ENCODE data around the gene PPP2R5A. TPM values are rescaled to one million over a fixed set of nuclear protein-coding genes. Genes with fewer than 3 reads are reported as not detected.

PPP2R5A gene
- total RNA-seq, 1 experiment from 2014 or later: 22.0 TPM

DNA sequence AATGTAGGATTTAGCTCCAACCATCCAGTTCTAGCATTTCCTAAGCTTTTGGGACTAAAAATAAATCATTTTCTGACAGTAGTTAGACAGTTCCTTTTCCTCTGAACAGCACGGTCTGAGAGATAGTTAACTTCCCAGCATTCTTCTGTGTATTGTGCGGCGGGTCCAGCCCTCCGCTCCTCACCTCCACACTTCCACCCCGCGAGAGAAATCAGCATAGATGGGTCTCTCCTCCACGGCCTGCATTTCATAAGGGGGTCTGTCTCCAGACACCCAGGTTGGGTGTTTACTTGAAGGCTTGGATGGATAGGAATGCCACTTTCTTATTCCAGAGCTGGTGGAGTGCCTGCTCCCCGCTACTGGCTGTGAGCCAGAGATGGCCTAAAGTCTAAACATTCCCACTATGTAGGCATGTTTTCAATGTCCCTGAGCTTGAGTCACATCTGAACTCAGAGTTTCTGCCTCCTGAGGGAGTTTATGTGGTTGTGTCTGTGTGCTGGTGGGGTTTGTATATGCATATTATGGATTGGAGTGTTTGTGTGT is 38.0 kb upstream of the PPP2R5A start:
- no peak for DNase-seq
- Histone ChIP-seq H4K20me1 (ENCODE audit: control insufficient read depth, insufficient read depth, insufficient read length) (no peaks in the 10 kb centered on the region), H3K4ac (ENCODE audit: low read depth, low read length) (no peak overlapping the region)

More for the DNA sequence above, 38.0 kb upstream of the PPP2R5A start:
- H2BK15ac ChIP-seq (ENCODE audit: low read depth, low read length): no peak overlapping the region
- no peak overlapping the region; a peak in 1 of 7 replicates for H3K27ac Mint-ChIP-seq
- H4K5ac ChIP-seq (ENCODE audit: insufficient read length, low read depth, low read length): no peak overlapping the region
- no peak overlapping the region for H2BK20ac ChIP-seq (ENCODE audit: low read depth, low read length, poor library complexity, severe bottlenecking)
- H3K9ac ChIP-seq (ENCODE audit: extremely low read depth, insufficient read length, low read length): no peak overlapping the region
- no peaks in the 10 kb centered on the region for H3K27me3 ChIP-seq (ENCODE audit: insufficient read depth, low read length)
- H2BK120ac ChIP-seq (ENCODE audit: low read depth, low read length, poor library complexity, severe bottlenecking): no peak overlapping the region
- H3K9me3 ChIP-seq (ENCODE audit: control insufficient read depth, low read depth, low read length): no peaks in the 10 kb centered on the region
- no peaks in the 10 kb centered on the region for H3K79me1 ChIP-seq (ENCODE audit: insufficient read depth, low read depth, low read length, poor library complexity, severe bottlenecking)
- H3K79me2 ChIP-seq (ENCODE audit: insufficient read depth, low read length): 0 out of 2 replicates have a peak, but pooled peaks cover 2% of the 10 kb centered on the region
- H4K91ac ChIP-seq (ENCODE audit: insufficient read length, low read depth, low read length): no peak overlapping the region
- H3K36me3 Mint-ChIP-seq (ENCODE audit: insufficient read depth in 1 of 3, low read depth in 3 of 3): no peaks in the 10 kb centered on the region
- no peak overlapping the region for H4K8ac ChIP-seq (replicated peaks; ENCODE audit: insufficient read length, low read depth, low read length)
- no peak overlapping the region for H3T11ph ChIP-seq (ENCODE audit: low read length)
- no peak overlapping the region for H3K18ac ChIP-seq (ENCODE audit: insufficient read length, low read depth, low read length)
- H2AFZ ChIP-seq (ENCODE audit: low read length): no peak overlapping the region
- no peak overlapping the region for H3K14ac ChIP-seq (ENCODE audit: insufficient read depth, low read length)
- H3K4me1 ChIP-seq (ENCODE audit: insufficient read depth, low read length): no peaks in the 10 kb centered on the region
- no peak overlapping the region for H3K4me2 ChIP-seq (ENCODE audit: insufficient read depth, insufficient read length, low read length)
- no peak overlapping the region for H3K56ac ChIP-seq (ENCODE audit: insufficient read length, low read depth, low read length)
- no peak overlapping the region for H3K23ac ChIP-seq (ENCODE audit: insufficient read length, low read depth, low read length)
- H3K23me2 ChIP-seq (ENCODE audit: insufficient read length, low read depth, low read length, poor library complexity, severe bottlenecking): no peaks in the 10 kb centered on the region
- H3K9me3 Mint-ChIP-seq: no peaks in the 10 kb centered on the region
- TF ChIP-seq, protein P1, sequence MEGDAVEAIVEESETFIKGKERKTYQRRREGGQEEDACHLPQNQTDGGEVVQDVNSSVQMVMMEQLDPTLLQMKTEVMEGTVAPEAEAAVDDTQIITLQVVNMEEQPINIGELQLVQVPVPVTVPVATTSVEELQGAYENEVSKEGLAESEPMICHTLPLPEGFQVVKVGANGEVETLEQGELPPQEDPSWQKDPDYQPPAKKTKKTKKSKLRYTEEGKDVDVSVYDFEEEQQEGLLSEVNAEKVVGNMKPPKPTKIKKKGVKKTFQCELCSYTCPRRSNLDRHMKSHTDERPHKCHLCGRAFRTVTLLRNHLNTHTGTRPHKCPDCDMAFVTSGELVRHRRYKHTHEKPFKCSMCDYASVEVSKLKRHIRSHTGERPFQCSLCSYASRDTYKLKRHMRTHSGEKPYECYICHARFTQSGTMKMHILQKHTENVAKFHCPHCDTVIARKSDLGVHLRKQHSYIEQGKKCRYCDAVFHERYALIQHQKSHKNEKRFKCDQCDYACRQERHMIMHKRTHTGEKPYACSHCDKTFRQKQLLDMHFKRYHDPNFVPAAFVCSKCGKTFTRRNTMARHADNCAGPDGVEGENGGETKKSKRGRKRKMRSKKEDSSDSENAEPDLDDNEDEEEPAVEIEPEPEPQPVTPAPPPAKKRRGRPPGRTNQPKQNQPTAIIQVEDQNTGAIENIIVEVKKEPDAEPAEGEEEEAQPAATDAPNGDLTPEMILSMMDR (conservative IDR thresholded peaks at IDR 0.05): no peak
- no peak overlapping the region for H2BK5ac ChIP-seq (ENCODE audit: insufficient read length, low read length)
- no peak overlapping the region for H2BK12ac ChIP-seq (ENCODE audit: insufficient read length, low read depth, low read length)
- no peaks in the 10 kb centered on the region for H3K27me3 Mint-ChIP-seq (ENCODE audit: low read depth)
- no peaks in the 10 kb centered on the region for H3K4me1 Mint-ChIP-seq
- no peak overlapping the region for H3K27ac ChIP-seq (ENCODE audit: insufficient read length, low read depth, low read length)
- no CpG with 5 or more reads among the region's 8 CpGs for WGBS (ENCODE audit: extremely low coverage, insufficient read length, low lambda C conversion rate)
- no peak overlapping the region for H3K4me3 Mint-ChIP-seq
- no peak overlapping the region for H2AK5ac ChIP-seq (ENCODE audit: insufficient read length, low read length)
